SU-DHL-6 (cell line): ENCODE data around the gene P2RX2.

Experiments used
- EZH2phosphoT487 ChIP-seq: fragments of 200-600 bp; sonication (generic), shearing (Covaris generic); conservative IDR thresholded peaks from 2 replicates; pipeline ENCODE4 v1.6.1; 2018; ENCODE audit warnings: mild to moderate bottlenecking, antibody characterized with exemption, low read length, moderate library complexity, mixed read lengths
- TF ChIP-seq, protein P1 (sequence below): fragments of 200-600 bp; sonication (generic); IDR thresholded peaks from one replicate; pipeline ENCODE4 v1.5.1; 2017; ENCODE audit warnings: antibody characterized with exemption, mild to moderate bottlenecking, low read length, moderate library complexity; ENCODE audit not compliant: insufficient read depth, poor library complexity, severe bottlenecking

DNA sequence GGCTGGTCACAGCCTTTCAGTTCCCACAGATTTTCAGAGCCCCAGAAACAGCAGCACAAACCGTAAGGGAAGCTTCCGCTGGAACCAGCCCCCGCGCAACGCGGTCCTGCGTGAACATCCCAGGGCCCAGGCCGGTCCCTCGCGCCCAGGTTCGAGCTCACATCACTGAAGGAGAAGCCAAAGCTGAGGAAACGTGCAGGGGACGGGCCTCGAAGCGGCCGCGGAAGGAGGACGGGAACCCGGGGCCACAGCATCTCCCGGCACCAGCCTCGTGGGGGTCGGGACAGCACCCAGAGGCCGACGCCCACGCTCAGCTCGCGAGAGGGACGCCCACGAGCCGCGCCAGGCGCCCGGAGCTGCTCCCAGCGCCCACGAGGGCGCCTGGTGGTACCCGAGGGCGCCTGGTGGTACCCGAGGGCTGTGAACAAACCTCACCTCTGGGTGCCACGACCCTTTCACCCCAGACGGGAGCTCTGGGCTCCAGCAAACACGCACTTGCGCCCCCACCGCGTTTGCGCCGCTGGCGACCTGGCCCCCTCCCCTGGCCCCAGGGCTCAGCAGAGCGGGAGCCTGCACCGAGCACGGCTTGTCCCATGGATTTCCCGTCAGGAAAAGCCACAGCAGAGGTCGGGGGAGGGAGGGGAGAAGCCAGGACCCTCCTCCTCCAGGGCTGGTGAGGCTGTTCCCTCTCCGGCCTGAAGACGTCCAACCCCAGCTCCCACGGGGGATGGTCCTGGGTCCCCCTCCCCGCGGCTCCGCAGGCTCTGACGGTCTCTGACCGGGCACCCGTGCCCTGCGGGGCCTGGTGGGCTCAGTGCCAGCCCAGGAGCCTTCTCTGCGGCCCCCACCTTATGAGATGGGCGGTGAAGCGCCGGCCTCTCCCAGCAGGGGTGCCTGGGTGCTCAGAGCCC is 15.1 kb upstream of the P2RX2 start:
- TF ChIP-seq, protein P1, sequence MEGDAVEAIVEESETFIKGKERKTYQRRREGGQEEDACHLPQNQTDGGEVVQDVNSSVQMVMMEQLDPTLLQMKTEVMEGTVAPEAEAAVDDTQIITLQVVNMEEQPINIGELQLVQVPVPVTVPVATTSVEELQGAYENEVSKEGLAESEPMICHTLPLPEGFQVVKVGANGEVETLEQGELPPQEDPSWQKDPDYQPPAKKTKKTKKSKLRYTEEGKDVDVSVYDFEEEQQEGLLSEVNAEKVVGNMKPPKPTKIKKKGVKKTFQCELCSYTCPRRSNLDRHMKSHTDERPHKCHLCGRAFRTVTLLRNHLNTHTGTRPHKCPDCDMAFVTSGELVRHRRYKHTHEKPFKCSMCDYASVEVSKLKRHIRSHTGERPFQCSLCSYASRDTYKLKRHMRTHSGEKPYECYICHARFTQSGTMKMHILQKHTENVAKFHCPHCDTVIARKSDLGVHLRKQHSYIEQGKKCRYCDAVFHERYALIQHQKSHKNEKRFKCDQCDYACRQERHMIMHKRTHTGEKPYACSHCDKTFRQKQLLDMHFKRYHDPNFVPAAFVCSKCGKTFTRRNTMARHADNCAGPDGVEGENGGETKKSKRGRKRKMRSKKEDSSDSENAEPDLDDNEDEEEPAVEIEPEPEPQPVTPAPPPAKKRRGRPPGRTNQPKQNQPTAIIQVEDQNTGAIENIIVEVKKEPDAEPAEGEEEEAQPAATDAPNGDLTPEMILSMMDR: no peak
- TF ChIP-seq EZH2phosphoT487: no peak
